ENCODE data around the gene TADA3.

DNA sequence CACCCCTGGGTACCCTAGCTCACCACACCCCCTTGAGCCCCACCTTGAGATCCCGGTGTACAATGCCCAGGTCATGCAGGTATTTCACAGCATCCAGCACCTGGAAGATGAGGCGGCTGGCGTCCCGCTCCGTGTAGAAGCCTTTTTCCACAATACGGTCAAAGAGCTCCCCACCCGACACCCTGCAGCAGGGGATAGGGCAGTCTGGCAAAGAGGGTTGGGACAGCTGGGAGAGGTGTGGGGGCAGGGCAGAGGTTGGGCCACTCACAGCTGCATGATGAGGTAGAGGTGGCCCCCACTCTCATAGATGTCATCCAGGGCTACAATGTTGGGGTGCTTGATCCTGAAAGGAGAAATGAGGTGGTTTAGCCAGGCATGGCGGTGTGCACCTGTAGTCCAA, 29.4 kb downstream of the TADA3 start:
- TF ChIP-seq, protein P1, sequence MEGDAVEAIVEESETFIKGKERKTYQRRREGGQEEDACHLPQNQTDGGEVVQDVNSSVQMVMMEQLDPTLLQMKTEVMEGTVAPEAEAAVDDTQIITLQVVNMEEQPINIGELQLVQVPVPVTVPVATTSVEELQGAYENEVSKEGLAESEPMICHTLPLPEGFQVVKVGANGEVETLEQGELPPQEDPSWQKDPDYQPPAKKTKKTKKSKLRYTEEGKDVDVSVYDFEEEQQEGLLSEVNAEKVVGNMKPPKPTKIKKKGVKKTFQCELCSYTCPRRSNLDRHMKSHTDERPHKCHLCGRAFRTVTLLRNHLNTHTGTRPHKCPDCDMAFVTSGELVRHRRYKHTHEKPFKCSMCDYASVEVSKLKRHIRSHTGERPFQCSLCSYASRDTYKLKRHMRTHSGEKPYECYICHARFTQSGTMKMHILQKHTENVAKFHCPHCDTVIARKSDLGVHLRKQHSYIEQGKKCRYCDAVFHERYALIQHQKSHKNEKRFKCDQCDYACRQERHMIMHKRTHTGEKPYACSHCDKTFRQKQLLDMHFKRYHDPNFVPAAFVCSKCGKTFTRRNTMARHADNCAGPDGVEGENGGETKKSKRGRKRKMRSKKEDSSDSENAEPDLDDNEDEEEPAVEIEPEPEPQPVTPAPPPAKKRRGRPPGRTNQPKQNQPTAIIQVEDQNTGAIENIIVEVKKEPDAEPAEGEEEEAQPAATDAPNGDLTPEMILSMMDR (IDR thresholded peaks at IDR 0.05): no peak
- TF ChIP-seq POLR2AphosphoS5 (IDR thresholded peaks at IDR 0.05; ENCODE audit: insufficient read depth in 1 of 2, low read depth in 1 of 2): no peak

All from vagina (tissue), 2 donors.